A673 (cell line): ENCODE measurements around the gene ADAMTS5. TPM values are rescaled to one million over a fixed set of nuclear protein-coding genes. Genes with fewer than 3 reads are reported as not detected.

Experiments
- BruUV-seq: library from RNA; stranded (reverse); fragments of 400-500 nt; replicated peaks from 2 replicates; lab custom pipeline; 2021; lab: Mats Ljungman, UMichigan
- CTCF ChIA-PET: fragments of 300-600 bp; sonication (Branson Sonifier 250); formaldehyde crosslinking; loops from one replicate; lab custom pipeline; 2022; ENCODE audit warnings: antibody characterized with exemption; lab: Charles Lee
- POLR2A ChIA-PET: fragments of 300-600 bp; sonication (Branson Sonifier 250); formaldehyde crosslinking; loops from one replicate; lab custom pipeline; 2022; ENCODE audit warnings: antibody characterized with exemption; ENCODE audit not compliant: low non-redundant PET; lab: Charles Lee
- DNase-seq: peaks from one replicate; pipeline ENCODE4 v3.0.0-alpha.2; 2015; ENCODE audit warnings: low spot score
- H3K27ac ChIP-seq: fragments of 200-600 bp; sonication (generic); 2 replicates; pipeline ENCODE4 v1.5.1; 2016; ENCODE audit warnings: mixed run types, low read depth, mild to moderate bottlenecking, mixed read lengths, antibody characterized with exemption, low read length; ENCODE audit not compliant: poor library complexity, severe bottlenecking
- H3K27me3 ChIP-seq: fragments of 200-600 bp; sonication (generic); replicated peaks from 2 replicates; pipeline ENCODE4 v1.6.1; 2017; ENCODE audit warnings: mixed run types, low read depth, mild to moderate bottlenecking, mixed read lengths, antibody characterized with exemption, low read length; ENCODE audit not compliant: insufficient read depth, poor library complexity
- H3K36me3 ChIP-seq: fragments of 200-600 bp; sonication (generic); 2 replicates; pipeline ENCODE4 v1.6.1; 2016; ENCODE audit warnings: mixed run types, mild to moderate bottlenecking, mixed read lengths, antibody characterized with exemption, low read length; ENCODE audit not compliant: insufficient read depth, poor library complexity, severe bottlenecking
- H3K4me1 ChIP-seq: fragments of 200-600 bp; sonication (generic); 2 replicates; pipeline ENCODE4 v1.6.1; 2017; ENCODE audit warnings: mixed run types, mild to moderate bottlenecking, mixed read lengths, antibody characterized with exemption, low read length; ENCODE audit not compliant: insufficient read depth, poor library complexity, severe bottlenecking
- H3K4me3 ChIP-seq: fragments of 200-600 bp; sonication (generic); 2 replicates; pipeline ENCODE4 v1.5.1; 2016; ENCODE audit warnings: low read depth, mixed run types, mild to moderate bottlenecking, mixed read lengths, low read length; ENCODE audit not compliant: poor library complexity, severe bottlenecking
- H3K9me3 ChIP-seq: fragments of 200-600 bp; sonication (generic); 2 replicates; pipeline ENCODE4 v1.6.1; 2016; ENCODE audit warnings: mixed run types, low read depth, mild to moderate bottlenecking, mixed read lengths, antibody characterized with exemption, low read length; ENCODE audit not compliant: poor library complexity, severe bottlenecking
- EZH2 ChIP-seq: fragments of 200-600 bp; sonication (generic); IDR thresholded peaks from 2 replicates; pipeline ENCODE4 v1.6.1; 2017; ENCODE audit warnings: borderline replicate concordance, low read depth, mild to moderate bottlenecking, mixed read lengths, antibody characterized with exemption, low read length; ENCODE audit not compliant: poor library complexity, severe bottlenecking
- intact Hi-C: fragments of 100-400 bp; cut with micrococcal nuclease; formaldehyde crosslinking; loops from one replicate; pipeline ENCODE4 v1.10.0; 2022; ENCODE audit not compliant: unreplicated experiment
- total RNA-seq: library from RNA; stranded (reverse); gene quantifications from 2 replicates; pipeline ENCODE4 v1.2.3, GENCODE V29; 2021
- TF ChIP-seq, protein P1 (sequence below): fragments of 300-800, 200-600 bp; sonication (generic); conservative IDR thresholded peaks from 2 replicates; pipeline ENCODE4 v1.5.1; 2017; ENCODE audit warnings: low read depth, mild to moderate bottlenecking, antibody characterized with exemption, low read length, moderate library complexity, mixed read lengths

ADAMTS5 gene
- total RNA-seq, 1 experiment from 2014 or later = not detected

DNA sequence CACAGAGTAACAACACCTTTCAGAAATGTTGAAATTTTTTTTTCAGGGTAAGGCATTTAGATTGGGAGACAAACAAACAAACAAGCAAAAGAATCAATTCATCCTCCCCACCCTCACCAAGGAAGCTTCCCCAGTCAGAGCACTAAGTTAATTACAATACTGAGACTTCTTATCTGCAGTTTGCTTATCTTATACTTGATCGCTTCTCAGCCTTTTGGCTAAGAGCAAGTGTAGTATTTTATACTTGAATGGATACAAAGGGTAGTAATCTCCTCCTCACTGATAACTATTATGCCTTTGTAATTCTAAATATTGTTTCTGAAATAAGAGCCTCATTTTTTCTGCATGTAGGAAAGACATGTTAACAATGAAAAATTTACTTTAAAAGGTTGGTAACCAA is 54.4 kb downstream of the ADAMTS5 start:
- no TSS peak for BruUV-seq
- intact Hi-C loops = no loop called here
- Histone ChIP-seq H3K4me3 (no peak overlapping the region), H3K27ac (no peak overlapping the region), H3K36me3 (no peaks in the 10 kb centered on the region), H3K27me3 (no peaks in the 10 kb centered on the region), H3K4me1 (no peaks in the 10 kb centered on the region), H3K9me3 (no peaks in the 10 kb centered on the region)
- no peak for TF ChIP-seq EZH2
- TF ChIP-seq, protein P1, sequence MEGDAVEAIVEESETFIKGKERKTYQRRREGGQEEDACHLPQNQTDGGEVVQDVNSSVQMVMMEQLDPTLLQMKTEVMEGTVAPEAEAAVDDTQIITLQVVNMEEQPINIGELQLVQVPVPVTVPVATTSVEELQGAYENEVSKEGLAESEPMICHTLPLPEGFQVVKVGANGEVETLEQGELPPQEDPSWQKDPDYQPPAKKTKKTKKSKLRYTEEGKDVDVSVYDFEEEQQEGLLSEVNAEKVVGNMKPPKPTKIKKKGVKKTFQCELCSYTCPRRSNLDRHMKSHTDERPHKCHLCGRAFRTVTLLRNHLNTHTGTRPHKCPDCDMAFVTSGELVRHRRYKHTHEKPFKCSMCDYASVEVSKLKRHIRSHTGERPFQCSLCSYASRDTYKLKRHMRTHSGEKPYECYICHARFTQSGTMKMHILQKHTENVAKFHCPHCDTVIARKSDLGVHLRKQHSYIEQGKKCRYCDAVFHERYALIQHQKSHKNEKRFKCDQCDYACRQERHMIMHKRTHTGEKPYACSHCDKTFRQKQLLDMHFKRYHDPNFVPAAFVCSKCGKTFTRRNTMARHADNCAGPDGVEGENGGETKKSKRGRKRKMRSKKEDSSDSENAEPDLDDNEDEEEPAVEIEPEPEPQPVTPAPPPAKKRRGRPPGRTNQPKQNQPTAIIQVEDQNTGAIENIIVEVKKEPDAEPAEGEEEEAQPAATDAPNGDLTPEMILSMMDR = no peak
- ChIA-PET CTCF (no interaction called here), POLR2A (no interaction called here)
- DNase-seq = no peak

DNA sequence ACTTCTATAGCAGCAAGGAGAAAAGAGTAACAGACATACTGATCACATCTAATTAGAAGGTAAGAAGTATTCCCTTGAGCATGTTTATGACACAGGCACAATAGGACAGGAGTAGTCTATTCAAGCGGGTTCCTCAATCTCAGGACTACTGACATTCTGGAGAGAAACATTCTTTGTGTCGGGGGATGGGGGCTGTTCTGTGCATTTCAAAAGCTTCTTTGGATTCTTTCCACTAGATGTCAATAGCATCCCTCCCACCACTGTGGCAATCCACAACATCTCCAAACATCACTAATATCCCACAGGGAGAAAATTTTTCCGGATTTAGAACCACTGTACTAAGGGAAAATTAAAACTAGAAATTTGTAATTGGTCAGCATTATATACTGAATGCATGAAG is 56.9 kb downstream of the ADAMTS5 start:
- Histone ChIP-seq H3K27me3 (no peaks in the 10 kb centered on the region), H3K36me3 (no peaks in the 10 kb centered on the region), H3K27ac (no peak overlapping the region), H3K4me3 (no peak overlapping the region), H3K4me1 (no peaks in the 10 kb centered on the region), H3K9me3 (no peaks in the 10 kb centered on the region)
- CTCF ChIA-PET = no interaction called here
- intact Hi-C loops = no loop called here
- BruUV-seq = no TSS peak
- TF ChIP-seq EZH2 = no peak
- TF ChIP-seq, protein P1 = no peak
- DNase-seq = no peak
- POLR2A ChIA-PET = no interaction called here

GRCh38 chr21:26900980-26901379 is 65.9 kb downstream of the ADAMTS5 start:
- peaks cover 11% of the 10 kb centered on the region for H3K27me3 ChIP-seq
- no peaks in the 10 kb centered on the region for H3K36me3 ChIP-seq
- H3K9me3 ChIP-seq = no peaks in the 10 kb centered on the region
- ChIA-PET CTCF (no interaction called here), POLR2A (no interaction called here)
- no peaks in the 10 kb centered on the region for H3K4me1 ChIP-seq
- intact Hi-C loops = no loop called here
- no peak for DNase-seq
- TF ChIP-seq, protein P1 = no peak
- no peak for TF ChIP-seq EZH2
- H3K4me3 ChIP-seq = no peak overlapping the region
- H3K27ac ChIP-seq = no peak overlapping the region
- BruUV-seq = no TSS peak
